ENCODE measurements around the gene MRPL43.
"Not testable (repeated sequence)": the region's sequence is repeated elsewhere in the genome, so short reads cannot be mapped to it uniquely, and the experiment has no call there.

Gene MRPL43

GRCh38 chr10:100980311-100980710, 7.0 kb downstream of the MRPL43 start:
- H3K4me3 ChIP-seq (ENCODE audit: low read depth, low read length) = no peak overlapping the region
- no peak for TF ChIP-seq CTCF (IDR thresholded peaks at IDR 0.05; ENCODE audit: low read depth, low read length)

- no peak for TF ChIP-seq CTCF (IDR thresholded peaks at IDR 0.05; ENCODE audit: low read depth, low read length)
- no peak overlapping the region for H3K4me3 ChIP-seq (ENCODE audit: low read depth, low read length)
Measured at GRCh38 chr10:100979791-100980272, 7.5 kb downstream of the MRPL43 start.

GRCh38 chr10:100978901-100979195, 8.4 kb downstream of the MRPL43 start:
- no peak overlapping the region for H3K4me3 ChIP-seq (ENCODE audit: low read depth, low read length)
- no peak for TF ChIP-seq CTCF (IDR thresholded peaks at IDR 0.05; ENCODE audit: low read depth, low read length)

- no peak overlapping the region for H3K4me3 ChIP-seq (ENCODE audit: low read depth, low read length)
- TF ChIP-seq CTCF (IDR thresholded peaks at IDR 0.05; ENCODE audit: low read depth, low read length) = no peak
Measured at GRCh38 chr10:100978121-100978900, 9.0 kb downstream of the MRPL43 start.

GRCh38 chr10:100977436-100977835, 9.9 kb downstream of the MRPL43 start:
- H3K4me3 ChIP-seq (ENCODE audit: low read depth, low read length) = no peak overlapping the region
- TF ChIP-seq CTCF (IDR thresholded peaks at IDR 0.05; ENCODE audit: low read depth, low read length) = no peak

GRCh38 chr10:100976906-100977305, 10.4 kb downstream of the MRPL43 start:
- no peak overlapping the region for H3K4me3 ChIP-seq (ENCODE audit: low read depth, low read length)
- no peak for TF ChIP-seq CTCF (IDR thresholded peaks at IDR 0.05; ENCODE audit: low read depth, low read length)

GRCh38 chr10:100975397-100975796, 11.9 kb downstream of the MRPL43 start:
- not testable (repeated sequence) for H3K4me3 ChIP-seq (ENCODE audit: low read depth, low read length)

Measured in WI38 (cell line).